GM18870 (cell line): Measurements from ENCODE around the gene COPB2.
A peak's percentile ranks its signal among the peaks of the same experiment; 100 is the strongest.

ENCODE experiments used
- ATAC-seq: cut with Tn5 transposase; IDR thresholded peaks from one replicate; pipeline ENCODE4 v1.9.1; 2021; ENCODE audit warnings: moderate library complexity; ENCODE audit not compliant: unreplicated experiment

COPB2 gene

GRCh38 chr3:139329364-139329850 lies 60.0 kb downstream of the COPB2 start:
- ATAC-seq, result peak; percentile 75

- ATAC-seq, result no peak
Observed at GRCh38 chr3:139328356-139328755, 61.1 kb downstream of the COPB2 start.

GRCh38 chr3:139327861-139328260 lies 61.6 kb downstream of the COPB2 start:
- ATAC-seq, result no peak

- no peak for ATAC-seq
Observed at GRCh38 chr3:139327231-139327630, 62.2 kb downstream of the COPB2 start.

- no peak for ATAC-seq
Observed at GRCh38 chr3:139326707-139327106, 62.7 kb downstream of the COPB2 start.

- ATAC-seq, result no peak
Observed at GRCh38 chr3:139326131-139326530, 63.3 kb downstream of the COPB2 start.

GRCh38 chr3:139325551-139325950 lies 63.9 kb downstream of the COPB2 start:
- ATAC-seq, result no peak

- ATAC-seq, result no peak
Observed at GRCh38 chr3:139324456-139324855, 65.0 kb downstream of the COPB2 start.

GRCh38 chr3:139323146-139323545 lies 66.3 kb downstream of the COPB2 start:
- no peak for ATAC-seq

- no peak for ATAC-seq
Observed at GRCh38 chr3:139322346-139322745, 67.1 kb downstream of the COPB2 start.

GRCh38 chr3:139320551-139321309 lies 68.7 kb downstream of the COPB2 start:
- no peak for ATAC-seq

GRCh38 chr3:139319428-139320402 lies 69.7 kb downstream of the COPB2 start:
- no peak for ATAC-seq

- ATAC-seq, result no peak
Observed at GRCh38 chr3:139318826-139319225, 70.6 kb downstream of the COPB2 start.

- no peak for ATAC-seq
Observed at GRCh38 chr3:139318431-139318816, 71.0 kb downstream of the COPB2 start.

- ATAC-seq, result no peak
Observed at GRCh38 chr3:139317660-139318430, 71.6 kb downstream of the COPB2 start.

GRCh38 chr3:139317215-139317614 lies 72.2 kb downstream of the COPB2 start:
- ATAC-seq, result no peak

- ATAC-seq, result no peak
Observed at GRCh38 chr3:139313921-139314320, 75.5 kb downstream of the COPB2 start.

- ATAC-seq, result no peak
Observed at GRCh38 chr3:139312959-139313358, 76.5 kb downstream of the COPB2 start.

- no peak for ATAC-seq
Observed at GRCh38 chr3:139312416-139312815, 77.0 kb downstream of the COPB2 start.

GRCh38 chr3:139311557-139311956 lies 77.9 kb downstream of the COPB2 start:
- no peak for ATAC-seq

GRCh38 chr3:139310474-139310933 lies 78.9 kb downstream of the COPB2 start:
- ATAC-seq, result no peak
